HEK293 (cell line): Measurements from ENCODE around the gene C3AR1.

Experiments
- FEZF1 ChIP-seq: fragments of 450-650 bp; formaldehyde crosslinking; IDR thresholded peaks from 2 replicates; pipeline ENCODE4 v1.5.1; 2016; ENCODE audit warnings: missing biosample characterization, missing genetic modification characterization
- GFI1B ChIP-seq: fragments of 450-650 bp; formaldehyde crosslinking; IDR thresholded peaks from 2 replicates; pipeline ENCODE4 v1.5.1; 2016; ENCODE audit warnings: missing biosample characterization, missing genetic modification characterization
- HOXC10 ChIP-seq: sonication (generic); formaldehyde crosslinking; IDR thresholded peaks from 2 replicates; pipeline ENCODE4 v1.8.1; 2023; ENCODE audit warnings: mild to moderate bottlenecking, missing genetic modification reagents
- PRDM1 ChIP-seq: fragments of 450-650 bp; formaldehyde crosslinking; IDR thresholded peaks from 2 replicates; pipeline ENCODE4; 2016; ENCODE audit warnings: missing biosample characterization, missing genetic modification characterization
- PRDM4 ChIP-seq: fragments of 450-650 bp; formaldehyde crosslinking; IDR thresholded peaks from 2 replicates; pipeline ENCODE4 v1.5.1; 2017; ENCODE audit warnings: missing biosample characterization, missing genetic modification characterization
- PRDM6 ChIP-seq: fragments of 450-650 bp; formaldehyde crosslinking; IDR thresholded peaks from 2 replicates; pipeline ENCODE4 v1.5.1; 2017; ENCODE audit warnings: missing biosample characterization, missing genetic modification characterization
- SCRT1 ChIP-seq: fragments of 450-650 bp; formaldehyde crosslinking; IDR thresholded peaks from 2 replicates; pipeline ENCODE4 v1.5.1; 2016; ENCODE audit warnings: missing biosample characterization, missing genetic modification characterization, borderline replicate concordance
- SP2 ChIP-seq: fragments of 450-650 bp; formaldehyde crosslinking; IDR thresholded peaks from 2 replicates; pipeline ENCODE4 v1.5.1; 2016; ENCODE audit warnings: missing biosample characterization, missing genetic modification characterization
- ZBTB8A ChIP-seq: fragments of 450-650 bp; formaldehyde crosslinking; IDR thresholded peaks from 2 replicates; pipeline ENCODE4 v1.5.1; 2016; ENCODE audit warnings: missing biosample characterization, missing genetic modification characterization
- ZFHX2 ChIP-seq: fragments of 450-650 bp; formaldehyde crosslinking; conservative IDR thresholded peaks from 2 replicates; pipeline ENCODE4 v1.5.1; 2016; ENCODE audit warnings: missing biosample characterization, missing genetic modification characterization
- ZNF148 ChIP-seq: fragments of 450-650 bp; formaldehyde crosslinking; IDR thresholded peaks from 2 replicates; pipeline ENCODE4 v1.5.0; 2017; ENCODE audit warnings: missing biosample characterization, missing genetic modification characterization, borderline replicate concordance
- ZNF16 ChIP-seq: fragments of 450-650 bp; formaldehyde crosslinking; IDR thresholded peaks from 2 replicates; pipeline ENCODE4 v1.5.1; 2016; ENCODE audit warnings: low read depth, missing biosample characterization, missing genetic modification characterization
- ZNF174 ChIP-seq: fragments of 450-650 bp; formaldehyde crosslinking; IDR thresholded peaks from 2 replicates; pipeline ENCODE4 v1.5.0; 2017; ENCODE audit warnings: missing biosample characterization, mild to moderate bottlenecking, missing genetic modification characterization
- ZNF18 ChIP-seq: fragments of 450-650 bp; formaldehyde crosslinking; IDR thresholded peaks from 2 replicates; pipeline ENCODE4 v1.5.1; 2016; ENCODE audit warnings: missing biosample characterization, missing genetic modification characterization
- ZNF184 ChIP-seq: fragments of 450-650 bp; IDR thresholded peaks from 2 replicates; pipeline ENCODE4 v1.5.1; 2018; ENCODE audit warnings: missing biosample characterization, mild to moderate bottlenecking, missing genetic modification characterization
- ZNF2 ChIP-seq: fragments of 450-650 bp; formaldehyde crosslinking; IDR thresholded peaks from 2 replicates; pipeline ENCODE4 v1.5.1; 2016; ENCODE audit warnings: missing biosample characterization, missing genetic modification characterization
- ZNF202 ChIP-seq: fragments of 450-650 bp; formaldehyde crosslinking; IDR thresholded peaks from 2 replicates; pipeline ENCODE4 v1.5.1; 2016; ENCODE audit warnings: missing biosample characterization, missing genetic modification characterization, borderline replicate concordance
- ZNF37A ChIP-seq: fragments of 450-650 bp; IDR thresholded peaks from 2 replicates; pipeline ENCODE4 v1.5.1; 2018; ENCODE audit warnings: missing biosample characterization, missing genetic modification characterization
- ZNF404 ChIP-seq: fragments of 450-650 bp; formaldehyde crosslinking; IDR thresholded peaks from 2 replicates; pipeline ENCODE4 v1.5.1; 2017; ENCODE audit warnings: missing biosample characterization, missing genetic modification characterization
- ZNF416 ChIP-seq: fragments of 450-650 bp; formaldehyde crosslinking; IDR thresholded peaks from 2 replicates; pipeline ENCODE4 v1.5.1; 2016; ENCODE audit warnings: missing biosample characterization, missing genetic modification characterization
- ZNF473 ChIP-seq: fragments of 450-650 bp; formaldehyde crosslinking; IDR thresholded peaks from 2 replicates; pipeline ENCODE4 v1.5.1; 2017; ENCODE audit warnings: missing biosample characterization, missing genetic modification characterization
- ZNF596 ChIP-seq: fragments of 450-650 bp; IDR thresholded peaks from 2 replicates; pipeline ENCODE4 v1.5.0; 2018; ENCODE audit warnings: missing biosample characterization, mild to moderate bottlenecking, missing genetic modification characterization, moderate library complexity
- ZNF621 ChIP-seq: fragments of 450-650 bp; formaldehyde crosslinking; IDR thresholded peaks from 2 replicates; pipeline ENCODE4 v1.5.1; 2017; ENCODE audit warnings: missing biosample characterization, missing genetic modification characterization
- ZNF624 ChIP-seq: fragments of 450-650 bp; formaldehyde crosslinking; IDR thresholded peaks from 2 replicates; pipeline ENCODE4 v1.5.1; 2017; ENCODE audit warnings: missing biosample characterization, missing genetic modification characterization
- ZNF654 ChIP-seq: fragments of 450-650 bp; formaldehyde crosslinking; IDR thresholded peaks from 2 replicates; pipeline ENCODE4 v1.5.1; 2016; ENCODE audit warnings: low read depth, missing biosample characterization, missing genetic modification characterization
- ZNF660 ChIP-seq: fragments of 450-650 bp; IDR thresholded peaks from 2 replicates; pipeline ENCODE4 v1.5.1; 2018; ENCODE audit warnings: missing biosample characterization, mild to moderate bottlenecking, missing genetic modification characterization
- ZNF670 ChIP-seq: fragments of 450-650 bp; formaldehyde crosslinking; IDR thresholded peaks from 2 replicates; pipeline ENCODE4 v1.5.1; 2016; ENCODE audit warnings: missing biosample characterization, missing genetic modification characterization, low read depth
- ZNF776 ChIP-seq: fragments of 450-650 bp; formaldehyde crosslinking; IDR thresholded peaks from 2 replicates; pipeline ENCODE4 v1.5.0; 2017; ENCODE audit warnings: missing biosample characterization, missing genetic modification characterization, borderline replicate concordance
- TF ChIP-seq, protein P1 (sequence below): sonication (generic); formaldehyde crosslinking; IDR thresholded peaks from 2 replicates; pipeline ENCODE4 v1.8.1; 2022; ENCODE audit warnings: mild to moderate bottlenecking, moderate library complexity, missing genetic modification reagents
- TF ChIP-seq, protein P2 (sequence below): fragments of 450-650 bp; formaldehyde crosslinking; IDR thresholded peaks from 2 replicates; pipeline ENCODE4 v1.5.1; 2016; ENCODE audit warnings: missing biosample characterization, missing genetic modification characterization

The C3AR1 gene

DNA sequence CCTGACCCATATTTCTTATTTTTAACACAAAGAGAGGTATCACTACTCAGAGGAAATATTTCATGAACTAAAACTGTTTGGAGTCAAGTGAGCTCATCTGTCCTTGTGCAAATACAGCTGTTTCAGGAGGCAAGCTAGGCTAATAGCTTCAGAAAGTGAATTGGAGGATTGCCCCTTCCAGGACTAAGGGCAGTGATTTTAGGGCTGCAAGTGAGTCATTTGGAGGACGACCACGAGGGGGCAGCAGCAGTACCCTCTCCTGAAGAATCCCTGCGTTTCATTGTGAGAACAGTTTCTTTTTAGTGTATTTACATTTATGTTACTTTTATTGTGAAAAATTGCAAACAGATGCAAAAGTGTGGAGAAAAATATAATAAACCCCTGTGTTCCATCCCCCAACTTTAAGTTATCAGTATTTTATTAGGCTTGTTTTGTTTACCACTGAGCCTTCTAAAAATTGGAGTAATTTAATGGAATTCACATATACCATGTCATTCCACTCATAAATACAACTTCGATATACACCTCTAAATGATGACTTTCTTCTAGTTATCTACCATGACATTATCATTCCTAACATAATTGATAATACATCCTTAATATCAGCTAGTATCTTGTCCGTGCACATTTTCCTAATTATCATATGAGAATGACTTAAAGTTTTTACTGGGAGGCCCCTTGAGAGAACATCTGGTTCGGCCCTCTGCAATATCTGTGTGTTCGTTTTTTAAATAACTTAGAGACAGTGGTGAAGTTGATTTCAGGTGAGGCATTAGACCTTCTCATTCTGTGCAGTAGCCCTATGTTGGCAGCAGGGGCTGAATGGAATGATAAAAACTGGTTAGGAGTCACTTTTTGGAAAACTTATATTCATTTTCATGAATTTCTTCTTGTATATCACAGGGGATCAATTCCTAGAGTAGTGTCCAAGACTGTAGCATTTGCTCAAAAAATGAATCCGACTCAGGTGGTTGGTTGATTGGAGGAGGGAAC lies 19.9 kb downstream of the C3AR1 start (continued):
- TF ChIP-seq, protein P1, sequence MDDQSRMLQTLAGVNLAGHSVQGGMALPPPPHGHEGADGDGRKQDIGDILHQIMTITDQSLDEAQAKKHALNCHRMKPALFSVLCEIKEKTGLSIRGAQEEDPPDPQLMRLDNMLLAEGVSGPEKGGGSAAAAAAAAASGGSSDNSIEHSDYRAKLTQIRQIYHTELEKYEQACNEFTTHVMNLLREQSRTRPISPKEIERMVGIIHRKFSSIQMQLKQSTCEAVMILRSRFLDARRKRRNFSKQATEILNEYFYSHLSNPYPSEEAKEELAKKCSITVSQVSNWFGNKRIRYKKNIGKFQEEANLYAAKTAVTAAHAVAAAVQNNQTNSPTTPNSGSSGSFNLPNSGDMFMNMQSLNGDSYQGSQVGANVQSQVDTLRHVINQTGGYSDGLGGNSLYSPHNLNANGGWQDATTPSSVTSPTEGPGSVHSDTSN (CRISPR knock-in tag), result no peak
- TF ChIP-seq ZNF16 (tag by site-specific recombination) (no peak), GFI1B (tag by site-specific recombination) (peak; percentile 71; the same call in 1 of the 2 replicates), ZNF670 (tag by site-specific recombination) (no peak), ZNF18 (tag by site-specific recombination) (no peak), ZNF2 (no peak), ZNF184 (tag by site-specific recombination) (no peak), FEZF1 (tag by site-specific recombination) (no peak), ZBTB8A (tag by site-specific recombination) (no peak), ZNF776 (tag by site-specific recombination) (no peak), SCRT1 (tag by site-specific recombination) (no peak), ZNF621 (no peak), ZNF37A (tag by site-specific recombination) (no peak), PRDM6 (no peak), ZNF596 (no peak), ZNF202 (no peak), SP2 (tag by site-specific recombination) (no peak), ZNF148 (tag by site-specific recombination) (no peak), HOXC10 (CRISPR knock-in tag) (no peak), ZNF416 (tag by site-specific recombination) (no peak), ZNF660 (tag by site-specific recombination) (no peak), ZNF473 (tag by site-specific recombination) (no peak), ZNF174 (no peak), ZNF404 (tag by site-specific recombination) (no peak), ZFHX2 (tag by site-specific recombination) (no peak), ZNF654 (tag by site-specific recombination) (peak; percentile 57), ZNF624 (no peak), PRDM1 (tag by site-specific recombination) (peak; percentile 73; the same call in 1 of the 2 replicates), PRDM4 (tag by site-specific recombination) (peak; percentile 25; the same call in 1 of the 2 replicates)
- TF ChIP-seq, protein P2, sequence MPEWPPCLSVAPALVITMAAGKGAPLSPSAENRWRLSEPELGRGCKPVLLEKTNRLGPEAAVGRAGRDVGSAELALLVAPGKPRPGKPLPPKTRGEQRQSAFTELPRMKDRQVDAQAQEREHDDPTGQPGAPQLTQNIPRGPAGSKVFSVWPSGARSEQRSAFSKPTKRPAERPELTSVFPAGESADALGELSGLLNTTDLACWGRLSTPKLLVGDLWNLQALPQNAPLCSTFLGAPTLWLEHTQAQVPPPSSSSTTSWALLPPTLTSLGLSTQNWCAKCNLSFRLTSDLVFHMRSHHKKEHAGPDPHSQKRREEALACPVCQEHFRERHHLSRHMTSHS (tag by site-specific recombination), result no peak
